Measurements from ENCODE around the gene PCK2. TPM values are rescaled to one million over a fixed set of nuclear protein-coding genes. Genes with fewer than 3 reads are reported as not detected.
A peak's percentile ranks its signal among the peaks of the same experiment; 100 is the strongest.

PCK2 gene
- total and polyA plus RNA-seq, 2 of the 13 experiments (the other 11 are each of a cell fraction or from before 2014, with no cell fraction given): 129 to 272 TPM

- no peak for TF ChIP-seq HBP1 (CRISPR knock-in tag; IDR thresholded peaks at IDR 0.05; ENCODE audit: low read depth)
- TF ChIP-seq MYC (CRISPR knock-in tag; IDR thresholded peaks at IDR 0.05; ENCODE audit: borderline replicate concordance): no peak
- TF ChIP-seq PBX2 (CRISPR knock-in tag; IDR thresholded peaks at IDR 0.05): 0 out of 2 replicates have a peak, but pooled peaks have one; percentile 6
- no peak for TF ChIP-seq ZNF512B (CRISPR knock-in tag; IDR thresholded peaks at IDR 0.05; ENCODE audit: borderline replicate concordance)
- no peak for TF ChIP-seq POGK (CRISPR knock-in tag; conservative IDR thresholded peaks at IDR 0.05)
- TF ChIP-seq SNAPC4 (CRISPR knock-in tag; IDR thresholded peaks at IDR 0.05): no peak
- TF ChIP-seq ZNF343 (CRISPR knock-in tag; IDR thresholded peaks at IDR 0.05): no peak
- no peak for TF ChIP-seq NCOA1 (CRISPR knock-in tag; IDR thresholded peaks at IDR 0.05)
- no peak for TF ChIP-seq ZNF816 (CRISPR knock-in tag; IDR thresholded peaks at IDR 0.05; ENCODE audit: borderline replicate concordance)
- TF ChIP-seq ZNF580 (CRISPR knock-in tag; IDR thresholded peaks at IDR 0.05; ENCODE audit: borderline replicate concordance, low read depth): 0 out of 2 replicates have a peak, but pooled peaks have one; percentile 0
- no peak for TF ChIP-seq HOXA5 (CRISPR knock-in tag; IDR thresholded peaks at IDR 0.05)
- TF ChIP-seq IRF1 (CRISPR knock-in tag; IDR thresholded peaks at IDR 0.05; ENCODE audit: low read depth): 0 out of 2 replicates have a peak, but pooled peaks have one; percentile 10
- 0 out of 2 replicates have a peak, but pooled peaks have one; percentile 40 for TF ChIP-seq ZFYVE20 (CRISPR knock-in tag; IDR thresholded peaks at IDR 0.05; ENCODE audit: borderline replicate concordance, low read depth)
- TF ChIP-seq ZMAT3 (CRISPR knock-in tag; conservative IDR thresholded peaks at IDR 0.05): no peak
Observed at GRCh38 chr14:24093207-24093900, 757 bp upstream of the PCK2 start (continued).
